Measurements from ENCODE around the gene NFS1.

GRCh38 chr20:35702824-35703695, 3.9 kb upstream of the NFS1 start:
- TF ChIP-seq, protein P1, sequence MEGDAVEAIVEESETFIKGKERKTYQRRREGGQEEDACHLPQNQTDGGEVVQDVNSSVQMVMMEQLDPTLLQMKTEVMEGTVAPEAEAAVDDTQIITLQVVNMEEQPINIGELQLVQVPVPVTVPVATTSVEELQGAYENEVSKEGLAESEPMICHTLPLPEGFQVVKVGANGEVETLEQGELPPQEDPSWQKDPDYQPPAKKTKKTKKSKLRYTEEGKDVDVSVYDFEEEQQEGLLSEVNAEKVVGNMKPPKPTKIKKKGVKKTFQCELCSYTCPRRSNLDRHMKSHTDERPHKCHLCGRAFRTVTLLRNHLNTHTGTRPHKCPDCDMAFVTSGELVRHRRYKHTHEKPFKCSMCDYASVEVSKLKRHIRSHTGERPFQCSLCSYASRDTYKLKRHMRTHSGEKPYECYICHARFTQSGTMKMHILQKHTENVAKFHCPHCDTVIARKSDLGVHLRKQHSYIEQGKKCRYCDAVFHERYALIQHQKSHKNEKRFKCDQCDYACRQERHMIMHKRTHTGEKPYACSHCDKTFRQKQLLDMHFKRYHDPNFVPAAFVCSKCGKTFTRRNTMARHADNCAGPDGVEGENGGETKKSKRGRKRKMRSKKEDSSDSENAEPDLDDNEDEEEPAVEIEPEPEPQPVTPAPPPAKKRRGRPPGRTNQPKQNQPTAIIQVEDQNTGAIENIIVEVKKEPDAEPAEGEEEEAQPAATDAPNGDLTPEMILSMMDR (conservative IDR thresholded peaks at IDR 0.05; ENCODE audit: low read depth, low read length): no peak
- TF ChIP-seq POLR2A (IDR thresholded peaks at IDR 0.05; ENCODE audit: low read depth, low read length) (no peak; the same call in 1 of the 2 replicates), CEBPB (IDR thresholded peaks at IDR 0.05; ENCODE audit: low read depth, low read length) (no peak), RAD21 (IDR thresholded peaks at IDR 0.05; ENCODE audit: low read length) (no peak), RFX5 (IDR thresholded peaks at IDR 0.05; ENCODE audit: low read depth, low read length) (no peak), MXI1 (IDR thresholded peaks at IDR 0.05; ENCODE audit: borderline replicate concordance, low read depth, low read length) (no peak), CHD1 (IDR thresholded peaks at IDR 0.05; ENCODE audit: low read depth, low read length) (no peak), FOS (IDR thresholded peaks at IDR 0.05; ENCODE audit: low read depth, low read length) (no peak), MAFK (IDR thresholded peaks at IDR 0.05; ENCODE audit: low read depth, low read length) (no peak)
